Stimulated activated CD4-positive, alpha-beta T cell treated with anti-CD3 and anti-CD28 coated beads, Interleukin-15, amount 100 ng/mL, for 48 hours (primary cell): Measurements from ENCODE around the gene NKX1-2.

Experiments
- DNase-seq, 2 donors: peaks; one replicate each; pipeline ENCODE4 v3.0.0-alpha.2; 2020; ENCODE audit warnings: low read depth in 2 of 2

Gene NKX1-2

DNA sequence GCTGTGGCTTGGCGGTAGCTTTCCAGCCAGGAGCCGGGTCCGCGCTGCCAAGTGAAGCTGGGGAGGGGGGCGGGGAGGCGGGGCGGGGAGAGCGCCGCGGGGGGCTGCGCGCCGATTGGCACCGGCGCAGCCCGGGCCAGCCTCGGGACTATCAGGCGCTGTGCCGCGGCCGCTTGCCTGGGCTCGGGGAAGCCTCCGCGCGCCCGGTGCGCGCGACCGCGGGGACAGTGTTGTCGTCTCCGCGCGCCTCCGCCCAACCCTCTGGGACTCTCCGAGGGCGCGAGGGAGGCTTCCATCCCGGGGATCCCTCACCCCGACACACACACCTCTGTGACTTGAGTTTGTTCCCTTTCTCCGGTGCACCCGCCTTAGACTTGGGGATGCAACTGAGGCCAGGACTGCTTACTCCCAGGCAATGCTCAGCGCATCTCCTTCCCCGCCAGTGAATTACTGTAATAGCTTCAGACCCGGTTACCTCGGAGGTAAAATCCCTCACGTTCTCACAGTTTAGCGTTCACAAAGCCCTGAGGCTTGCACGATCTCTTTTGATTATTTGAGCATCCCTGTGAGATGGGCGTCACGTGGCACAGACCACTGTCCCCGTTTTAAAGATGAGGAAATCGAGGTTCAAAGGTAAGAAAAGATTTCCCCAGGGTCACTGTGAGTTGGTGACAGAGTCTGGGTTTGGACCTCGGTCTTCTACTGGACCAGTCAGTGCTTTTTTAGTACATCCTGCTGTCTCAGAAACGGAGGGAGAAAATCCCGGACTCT, at the start of gene NKX1-2:
NKX1-2 (minus strand) TSS at position 24 of the 771 bp plus-strand sequence. CDS start 92 bp downstream, outside the sequence.
- DNase-seq, result no peak

DNA sequence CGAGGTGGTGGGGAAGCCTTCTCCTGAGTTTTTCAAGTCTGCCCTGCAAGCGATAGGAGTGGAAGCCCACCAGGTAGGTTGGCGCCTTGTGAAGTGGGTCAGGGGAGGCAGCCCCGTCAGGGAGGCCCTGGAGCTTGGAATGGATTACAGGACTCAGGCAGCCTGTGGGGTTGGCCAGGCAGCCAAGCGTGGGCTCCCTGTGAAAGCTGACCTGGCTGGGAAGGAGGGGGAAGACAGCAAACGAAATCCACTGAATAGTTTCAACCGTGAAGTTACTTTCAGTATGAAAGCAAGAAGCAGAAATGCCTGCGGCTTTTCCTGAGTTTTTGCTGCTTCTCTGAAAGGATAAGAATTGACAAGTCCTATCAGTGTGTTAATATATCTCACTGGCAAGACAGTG, 48.2 kb upstream of the NKX1-2 start:
- DNase-seq, result no peak

DNA sequence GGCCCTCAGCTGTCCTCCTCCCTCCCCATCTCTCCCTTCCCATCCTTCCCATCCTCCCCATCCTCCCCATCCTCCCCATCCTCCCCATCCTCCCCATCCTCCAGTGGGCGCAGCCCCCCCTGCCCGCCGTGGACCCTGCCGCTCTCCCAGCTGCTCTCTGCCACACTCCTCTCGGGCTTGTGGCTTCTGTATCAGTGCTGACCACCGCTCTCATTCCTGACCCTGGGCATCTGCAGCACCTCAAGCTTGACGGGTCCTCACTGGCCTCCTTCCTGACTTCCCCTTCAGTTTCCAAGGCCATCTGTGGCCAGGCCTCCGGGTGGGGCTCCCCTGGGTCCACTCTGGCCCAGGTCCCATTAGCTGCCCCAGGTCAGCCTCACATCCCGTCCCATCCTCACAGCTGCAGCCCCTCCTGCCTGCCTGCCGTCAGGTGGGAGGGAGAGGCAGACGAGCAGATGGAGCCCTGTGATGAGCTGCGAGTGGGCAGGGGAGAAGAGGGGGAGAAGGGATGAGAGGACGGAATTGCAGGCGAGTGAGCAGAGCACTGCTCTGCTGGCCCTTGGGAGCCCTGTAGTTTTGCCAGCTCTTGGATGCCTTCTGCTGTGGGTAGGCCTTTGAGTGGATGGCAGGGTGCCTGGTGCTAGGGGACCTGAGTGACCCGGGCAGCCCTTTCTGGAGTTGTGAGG, 47.5 kb upstream of the NKX1-2 start:
- no peak for DNase-seq

DNA sequence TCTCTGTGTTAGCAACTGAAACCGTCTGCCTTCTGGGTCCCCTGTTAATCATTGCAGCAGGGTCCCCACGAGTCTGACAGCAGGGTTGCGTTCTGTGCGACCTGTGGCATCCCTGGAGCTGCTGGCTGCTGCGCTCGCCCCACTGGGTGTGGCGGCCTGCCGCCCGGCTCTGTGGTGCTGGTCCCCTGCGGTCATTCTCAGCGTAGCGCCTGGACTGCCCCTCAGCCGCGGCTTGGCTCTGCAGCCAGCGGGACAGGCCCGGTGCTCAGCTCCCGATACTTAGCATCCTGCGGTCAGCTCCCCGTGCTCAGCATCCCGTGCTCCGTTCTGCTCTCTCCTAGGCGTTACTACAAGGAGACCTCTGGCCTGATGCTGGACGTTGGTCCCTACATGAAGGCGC, 46.8 kb upstream of the NKX1-2 start:
- DNase-seq, result no peak

DNA sequence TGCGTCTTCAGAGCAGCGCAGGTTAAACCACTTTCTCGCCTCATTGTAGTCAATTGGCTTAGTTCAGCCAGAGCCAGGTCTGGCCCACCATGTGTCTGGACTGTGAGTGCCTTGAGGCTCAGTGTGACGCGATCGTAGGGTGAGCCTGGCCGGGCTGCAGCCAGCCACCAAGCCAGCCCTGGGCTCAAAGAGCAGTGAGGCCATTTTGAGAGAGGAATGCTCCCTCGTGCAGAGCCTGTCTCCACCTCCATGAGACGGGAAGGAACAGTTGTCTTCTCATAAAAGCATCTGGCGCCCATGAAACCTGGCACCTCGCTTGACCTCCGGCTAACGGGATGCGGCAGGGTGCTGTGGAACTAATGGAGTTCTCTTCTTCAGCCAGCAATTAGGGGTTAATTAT, 46.3 kb upstream of the NKX1-2 start:
- DNase-seq, result no peak

DNA sequence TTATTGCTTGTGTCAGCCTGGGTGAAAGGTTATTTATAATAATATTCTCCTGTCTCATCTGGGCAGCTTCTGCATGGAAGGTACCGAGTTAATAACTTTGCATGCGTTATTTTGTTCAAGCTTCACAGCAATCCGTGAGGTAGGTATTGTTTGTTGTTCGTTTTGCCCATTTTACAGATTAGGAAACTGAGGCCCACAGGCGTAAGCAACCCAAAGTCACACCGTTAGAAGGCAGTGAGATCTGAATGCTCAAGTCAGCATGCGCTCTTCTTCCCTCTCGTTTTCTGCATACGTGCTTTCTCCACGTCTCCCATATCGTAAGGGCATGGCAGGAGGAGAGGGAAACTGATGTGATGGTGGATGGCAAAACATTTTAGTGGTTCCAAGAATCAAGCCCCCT, 45.9 kb upstream of the NKX1-2 start:
- no peak for DNase-seq

DNA sequence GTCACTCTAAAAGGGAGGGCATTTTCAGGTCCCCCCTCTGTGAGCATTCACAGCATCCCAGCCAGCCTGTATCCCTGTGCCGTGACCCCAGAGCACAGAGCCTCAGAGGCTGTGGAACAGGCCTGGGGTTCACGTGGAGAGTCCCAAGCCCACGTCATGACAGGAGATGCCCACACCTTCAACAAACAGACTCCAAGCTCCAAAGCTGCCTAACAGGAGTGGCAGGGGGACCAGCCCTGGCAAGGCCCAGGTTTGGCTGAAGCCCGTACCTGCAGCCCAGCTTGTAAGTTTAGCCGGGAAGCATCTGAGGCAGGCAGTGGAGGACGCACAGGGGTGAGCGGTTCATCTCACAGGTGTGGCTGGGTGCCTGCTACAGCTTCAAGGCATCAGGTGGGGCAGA, 45.3 kb upstream of the NKX1-2 start:
- DNase-seq, result no peak

DNA sequence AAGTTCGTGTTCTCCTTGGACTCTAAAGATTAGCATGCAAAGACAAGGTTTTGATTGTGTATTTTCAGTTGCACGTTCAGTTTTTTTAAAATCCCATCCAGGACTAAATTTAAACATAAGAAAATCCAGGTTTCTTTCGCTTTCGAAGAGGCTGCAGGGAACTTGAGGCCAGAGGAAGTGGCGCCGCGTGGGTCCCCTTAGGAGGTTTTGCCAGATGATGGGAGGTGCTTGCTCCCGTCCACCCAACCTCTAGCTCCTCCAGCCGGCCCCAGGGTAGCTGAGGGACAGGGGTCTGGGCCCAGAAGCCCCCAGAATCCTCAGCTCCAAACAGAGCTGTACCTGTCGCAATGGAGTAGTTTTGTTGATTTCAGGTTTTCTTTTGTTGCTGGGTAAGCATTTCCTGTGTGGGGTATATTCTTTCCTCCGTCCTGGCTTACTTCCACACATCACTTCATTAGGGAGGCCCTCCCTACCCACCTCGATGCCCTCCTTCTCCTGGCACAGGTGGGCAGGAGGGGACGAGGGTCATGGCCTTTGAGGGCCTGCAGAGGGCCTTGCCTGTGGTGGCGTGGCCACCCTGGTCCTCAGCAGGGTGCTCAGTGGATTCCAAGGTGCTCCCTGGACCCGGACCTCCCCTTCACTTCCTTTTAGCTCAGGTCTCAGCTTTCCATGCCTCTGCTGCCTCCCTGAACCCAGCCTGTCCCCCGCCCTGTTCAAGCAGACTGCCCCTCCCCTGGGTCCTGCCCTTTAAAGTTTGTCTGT, 44.4 kb upstream of the NKX1-2 start:
- DNase-seq, result no peak

DNA sequence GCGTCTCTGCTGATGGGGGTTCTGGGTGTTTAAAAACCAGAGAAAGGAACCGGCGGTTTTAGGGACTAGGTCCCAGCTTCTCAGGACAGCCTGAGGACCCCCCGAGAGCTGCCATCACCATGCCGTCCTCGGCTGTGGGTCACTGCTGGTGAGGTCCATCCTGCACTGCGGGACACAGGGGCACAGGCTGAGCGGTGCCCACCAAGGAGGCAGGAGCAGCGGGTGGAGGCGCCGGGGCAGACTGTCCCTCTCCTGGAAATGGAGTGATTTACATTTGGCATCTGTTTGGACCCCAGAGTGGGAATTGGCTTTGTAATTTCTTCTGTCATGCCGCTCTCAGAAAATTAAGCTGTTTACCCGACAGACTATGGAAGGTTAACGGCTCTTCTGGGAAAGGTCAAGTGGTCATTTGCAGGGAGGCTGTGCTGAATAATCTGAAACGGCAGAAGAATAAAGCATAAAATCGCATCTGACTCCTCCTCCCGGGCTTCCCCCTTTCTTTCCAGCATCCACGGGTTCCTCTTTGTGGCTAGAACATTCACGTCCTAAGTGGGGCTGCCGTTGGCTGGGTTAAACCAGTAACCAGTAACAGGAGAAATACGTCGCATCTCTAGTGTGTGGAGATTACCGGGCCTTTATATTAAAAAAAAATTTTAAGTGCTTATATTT, 43.5 kb upstream of the NKX1-2 start:
- no peak for DNase-seq

DNA sequence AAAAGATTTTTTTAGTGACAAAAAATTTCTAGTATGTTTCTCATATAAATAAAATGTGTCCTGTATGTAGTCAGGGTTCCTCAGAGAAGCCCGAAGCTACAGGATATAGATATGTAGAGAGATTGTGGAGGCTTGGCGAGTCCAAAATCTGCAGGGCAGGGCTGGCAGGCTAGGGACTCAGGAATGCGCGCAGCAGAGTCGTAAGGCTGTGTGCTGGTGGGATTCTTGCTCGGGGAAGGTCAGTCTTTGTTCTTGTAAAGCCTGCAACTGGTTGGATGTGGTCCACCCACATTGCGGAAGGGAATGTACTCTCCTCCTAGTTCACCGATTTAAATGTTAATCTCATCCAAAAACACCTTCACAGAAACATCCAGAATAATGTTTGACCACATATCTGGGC, 42.4 kb upstream of the NKX1-2 start:
- DNase-seq, result no peak

DNA sequence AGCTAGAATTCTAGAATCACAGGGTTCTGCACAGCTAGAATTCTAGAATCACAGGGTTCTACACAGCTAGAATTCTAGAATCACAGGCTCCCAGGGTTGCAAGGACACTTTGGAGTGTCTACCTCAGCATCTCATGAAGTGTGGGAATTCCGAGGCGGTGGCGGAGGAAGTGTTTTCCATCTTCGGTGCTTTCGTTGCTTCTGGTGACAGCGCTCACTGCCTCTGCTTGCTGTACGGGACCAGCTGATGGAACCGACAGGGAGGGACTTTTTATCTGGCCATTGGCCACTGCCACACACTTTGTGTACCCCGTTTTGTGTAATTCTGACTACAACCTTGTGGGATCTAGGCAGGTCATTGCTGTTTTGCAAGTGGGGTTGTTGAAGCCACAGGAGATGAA, 41.3 kb upstream of the NKX1-2 start:
- no peak for DNase-seq

DNA sequence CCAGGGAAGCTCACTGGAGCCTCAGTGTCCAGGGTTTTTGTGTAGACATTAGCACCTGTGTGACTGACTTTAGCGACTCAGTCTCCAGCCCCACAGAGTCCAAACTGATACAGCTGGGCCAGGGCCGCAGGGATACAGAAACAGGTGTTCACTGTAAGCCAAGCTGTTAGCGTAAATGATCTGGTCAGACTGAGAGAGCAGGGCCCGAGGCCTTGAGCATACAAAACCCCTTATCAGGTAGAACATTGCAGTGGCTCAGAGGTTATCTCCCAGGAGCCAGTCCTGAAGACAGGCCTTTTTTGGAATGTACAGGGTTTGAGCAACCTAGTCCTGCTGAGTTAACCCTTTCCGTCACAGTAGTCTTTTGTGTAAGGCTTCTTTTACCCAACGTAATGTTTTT, 36.8 kb upstream of the NKX1-2 start:
- no peak for DNase-seq

DNA sequence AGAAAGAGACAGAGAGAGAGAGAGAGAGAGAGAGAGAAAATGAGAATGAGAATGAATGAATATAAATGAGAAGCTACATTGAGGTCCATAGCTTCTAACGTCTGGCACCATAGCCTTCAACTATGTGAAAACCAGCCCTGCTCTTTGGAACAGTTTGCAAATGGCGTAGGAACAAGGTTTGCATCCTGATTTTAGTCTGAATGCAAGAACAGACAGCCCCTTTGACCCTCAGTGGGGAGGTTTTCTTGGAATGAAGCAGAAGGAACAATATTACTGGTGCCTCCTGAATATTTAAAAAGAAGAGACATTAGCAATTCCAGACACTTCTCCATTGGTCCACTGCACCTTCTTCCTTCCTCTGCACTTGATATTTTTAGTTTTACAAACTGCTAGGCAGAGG, 34.8 kb upstream of the NKX1-2 start:
- no peak for DNase-seq

DNA sequence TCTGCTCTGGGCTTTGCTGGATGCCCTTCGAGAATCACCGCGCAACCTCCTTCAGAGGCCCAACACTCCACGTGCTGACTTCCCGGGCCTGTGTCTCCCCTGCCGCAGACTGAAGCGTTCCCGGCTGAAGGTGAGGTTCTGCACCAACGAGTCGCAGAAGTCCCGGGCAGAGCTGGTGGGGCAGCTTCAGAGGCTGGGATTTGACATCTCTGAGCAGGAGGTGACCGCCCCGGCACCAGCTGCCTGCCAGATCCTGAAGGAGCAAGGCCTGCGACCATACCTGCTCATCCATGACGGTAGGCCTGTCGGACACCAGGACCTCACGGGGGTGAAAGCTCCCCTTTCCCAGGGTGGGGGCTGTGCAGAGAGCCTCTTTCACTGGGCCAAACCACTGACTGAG, 34.2 kb upstream of the NKX1-2 start:
- no peak for DNase-seq

DNA sequence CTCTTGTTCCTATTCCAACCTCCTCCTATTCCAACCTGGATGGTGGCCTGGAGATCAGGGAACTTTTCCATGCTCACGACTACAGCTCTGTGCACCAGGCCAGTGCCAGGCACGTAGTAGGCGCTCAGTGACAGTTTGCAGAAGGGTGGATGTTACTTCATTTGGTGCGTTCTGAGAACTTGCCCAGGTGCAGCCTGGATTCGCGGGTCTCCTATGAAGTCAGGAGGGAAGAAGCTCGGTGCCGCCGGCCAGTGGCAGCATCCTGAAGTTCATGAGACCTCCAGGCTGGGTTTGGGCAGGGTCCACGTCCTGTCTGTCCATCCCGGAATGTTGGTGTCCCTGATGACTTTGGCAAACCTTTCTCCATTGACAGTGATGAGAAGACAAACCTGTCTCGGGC, 33.0 kb upstream of the NKX1-2 start:
- no peak for DNase-seq

DNA sequence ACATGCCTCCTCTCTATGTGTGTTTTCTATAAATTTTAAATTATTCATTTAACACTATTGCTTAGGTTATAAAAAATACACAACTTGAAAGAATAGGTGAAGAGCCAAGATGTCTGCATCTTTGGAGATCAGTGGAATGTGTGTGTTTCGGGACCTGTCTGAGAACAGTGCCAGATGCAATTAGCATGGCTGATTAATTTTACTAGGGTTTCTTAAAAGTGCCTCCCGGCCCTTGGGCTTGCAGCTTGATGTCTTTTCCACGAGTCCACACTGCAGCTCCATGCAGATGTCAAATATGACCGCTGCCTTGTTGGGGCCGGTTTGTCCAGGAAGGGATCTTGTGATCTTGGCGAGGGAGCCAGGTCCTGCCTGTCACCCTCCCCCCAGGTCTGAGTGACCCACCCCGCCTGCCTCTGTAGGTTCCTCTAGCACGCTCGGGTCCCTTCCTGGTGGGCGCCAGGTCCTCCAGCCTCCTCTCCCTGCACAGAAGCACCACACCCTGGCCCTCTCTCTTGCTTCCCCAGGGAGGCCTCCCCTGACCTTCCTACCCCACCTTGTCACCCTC, 32.5 kb upstream of the NKX1-2 start:
- no peak for DNase-seq

DNA sequence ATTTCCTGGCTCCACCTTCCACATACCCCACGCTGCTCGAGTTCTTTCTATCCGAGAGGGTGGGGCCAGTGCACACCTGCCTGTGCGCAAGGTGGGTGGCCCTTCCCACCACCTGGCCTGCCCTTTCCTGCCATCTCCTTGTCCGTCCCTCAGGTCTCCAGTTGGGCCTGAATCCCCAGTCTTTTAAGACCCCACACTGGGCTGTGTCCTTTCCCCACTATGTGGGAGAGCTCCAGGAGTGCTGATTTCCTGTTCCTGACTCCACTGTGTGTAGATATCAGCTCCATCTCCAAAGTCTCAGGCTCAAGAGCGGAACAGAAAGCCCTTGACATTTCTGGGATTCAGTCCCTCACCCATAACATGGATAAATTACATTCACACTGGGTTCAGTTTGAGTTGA, 31.9 kb upstream of the NKX1-2 start:
- no peak for DNase-seq

DNA sequence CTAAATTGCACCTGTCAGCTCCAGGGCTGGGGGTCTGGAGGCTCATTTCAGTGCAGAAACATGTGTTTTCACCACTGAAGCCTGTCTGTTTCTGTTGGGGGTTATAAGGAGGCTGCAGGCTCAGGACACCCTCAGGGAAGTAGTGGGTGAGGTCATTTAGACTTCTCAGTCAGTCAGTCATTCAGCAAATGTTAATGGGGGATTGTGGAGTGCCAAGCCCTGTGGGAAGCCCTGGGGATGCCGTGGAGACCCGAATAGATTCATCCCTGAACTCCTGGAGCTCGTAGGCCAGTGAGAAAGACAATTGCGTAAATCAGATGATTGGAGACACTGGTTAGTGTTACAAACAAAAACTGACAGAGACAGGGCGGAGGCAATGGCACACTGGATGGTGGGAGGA, 31.0 kb upstream of the NKX1-2 start:
- no peak for DNase-seq

DNA sequence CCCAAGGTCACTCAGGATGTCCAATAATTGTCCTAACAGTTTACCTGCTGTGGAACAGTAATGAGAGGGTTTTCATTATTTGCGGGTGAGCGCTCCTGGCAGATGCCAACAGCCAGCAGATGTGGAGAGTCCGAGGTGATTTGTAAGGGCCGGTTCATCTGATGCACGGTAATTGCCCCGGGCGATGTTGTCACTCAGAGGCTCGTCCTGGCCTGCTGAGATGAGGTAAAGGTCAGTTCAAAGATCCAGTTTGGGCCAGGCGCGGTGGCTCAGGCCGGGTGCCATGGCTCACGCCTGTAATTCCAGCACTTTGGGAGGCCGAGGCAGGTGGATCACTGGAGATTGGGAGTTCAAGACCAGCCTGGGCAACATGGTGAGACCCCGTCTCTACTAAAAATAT, 28.7 kb upstream of the NKX1-2 start:
- no peak for DNase-seq

DNA sequence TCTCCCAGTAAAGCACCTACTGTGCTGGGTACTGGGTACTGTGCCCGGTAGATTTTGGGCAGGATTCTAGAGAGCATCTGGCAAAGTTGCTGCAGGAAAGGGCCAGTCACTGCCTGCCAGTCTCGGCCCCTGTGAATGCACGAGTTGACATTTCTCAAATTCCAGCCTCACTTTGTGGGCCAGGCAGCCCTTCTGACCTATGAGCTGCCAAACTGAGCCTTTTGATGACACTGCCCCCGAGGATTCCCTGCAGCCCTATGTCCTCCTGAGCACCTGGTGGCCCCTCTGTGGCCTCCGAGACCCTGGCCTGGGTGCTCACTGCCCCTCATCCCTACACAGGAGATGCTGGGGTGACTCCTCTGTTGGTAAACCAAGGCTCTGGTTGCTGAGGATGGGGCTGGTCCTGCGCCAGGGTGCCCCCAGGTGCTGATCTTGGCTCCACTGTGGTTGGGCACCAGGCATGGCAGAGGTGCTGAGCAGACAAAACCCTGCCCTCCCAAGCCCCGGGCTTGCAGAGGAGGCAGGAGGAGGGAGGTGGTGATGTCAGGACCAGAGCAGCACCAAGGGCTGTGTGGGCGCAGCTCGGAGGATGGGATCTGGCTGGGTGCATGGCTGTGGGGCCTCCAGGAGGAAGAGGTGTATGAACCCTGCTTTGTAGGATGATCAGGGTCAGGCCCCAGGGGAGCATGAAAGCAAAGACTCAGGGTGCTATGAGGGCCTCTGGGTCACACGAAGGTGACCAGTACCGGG, 28.0 kb upstream of the NKX1-2 start:
- DNase-seq, result no peak

DNA sequence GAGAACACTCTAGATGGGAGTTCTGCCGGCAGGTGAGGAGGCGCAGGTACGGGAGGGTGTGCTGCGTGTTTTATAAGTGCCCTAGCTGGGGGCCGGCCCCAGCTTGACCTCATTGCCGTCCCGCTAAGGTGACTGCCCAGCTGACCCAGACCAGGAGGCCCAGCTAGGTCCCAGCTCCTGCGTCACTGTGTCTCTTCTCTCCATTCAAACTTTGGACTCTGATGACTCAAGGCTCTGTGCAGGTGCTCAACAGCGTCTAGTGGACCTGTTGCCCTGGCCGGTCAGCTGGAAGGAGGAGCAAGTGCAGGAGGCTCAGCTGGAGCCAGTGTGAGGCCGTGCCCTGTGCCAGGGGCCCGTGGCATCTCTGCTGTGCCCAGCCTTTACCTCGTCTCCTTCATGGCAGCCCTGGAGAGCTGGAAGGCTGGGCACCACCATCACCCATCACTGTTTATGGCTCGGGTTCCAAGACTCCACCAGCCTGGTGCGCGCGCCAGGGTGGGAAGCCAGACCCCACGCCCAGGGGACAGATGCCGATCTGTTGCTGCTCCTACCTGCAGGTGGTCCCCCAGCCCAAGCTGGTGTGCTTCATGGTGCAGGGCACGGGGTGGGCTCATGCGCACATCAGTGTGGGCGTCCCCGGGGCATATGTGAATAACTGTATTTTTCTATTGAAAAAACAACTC, 26.3 kb upstream of the NKX1-2 start:
- DNase-seq, result no peak
